GM20431 (cell line): ENCODE results near the gene OR56A3.

Source experiments
- in situ Hi-C: fragments of 300-500 bp; cut with MseI, MboI; formaldehyde crosslinking; loops from one replicate; pipeline ENCODE4 v1.15.0; 2020; ENCODE audit warnings: low sequenced_read_pairs; ENCODE audit not compliant: unreplicated experiment

OR56A3 gene

DNA sequence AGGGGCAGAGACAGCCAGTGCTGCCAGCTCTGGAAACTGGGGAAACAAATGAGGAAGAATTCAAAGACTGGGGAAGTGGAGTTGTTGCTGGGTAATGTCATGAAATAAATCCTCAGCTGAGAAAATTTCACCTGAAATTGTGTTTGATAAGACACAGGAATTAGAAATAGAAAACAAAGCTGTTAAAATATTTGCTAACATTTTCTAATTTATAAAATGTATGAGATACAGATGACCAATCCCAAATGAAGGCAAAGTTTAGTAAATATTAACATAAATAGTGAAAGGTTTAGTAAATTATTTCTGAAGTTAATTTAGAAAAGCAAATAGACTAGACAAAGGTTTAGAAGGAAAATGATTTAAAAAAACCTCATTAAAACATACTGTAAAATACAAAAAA is 26.3 kb downstream of the OR56A3 start, which contains the start of gene OR56A5:
OR56A5 (minus strand) TSS at position 101 of the 400 bp plus-strand sequence; CDS start at position 101, 0 bp downstream.
- in situ Hi-C loops: no loop called here

DNA sequence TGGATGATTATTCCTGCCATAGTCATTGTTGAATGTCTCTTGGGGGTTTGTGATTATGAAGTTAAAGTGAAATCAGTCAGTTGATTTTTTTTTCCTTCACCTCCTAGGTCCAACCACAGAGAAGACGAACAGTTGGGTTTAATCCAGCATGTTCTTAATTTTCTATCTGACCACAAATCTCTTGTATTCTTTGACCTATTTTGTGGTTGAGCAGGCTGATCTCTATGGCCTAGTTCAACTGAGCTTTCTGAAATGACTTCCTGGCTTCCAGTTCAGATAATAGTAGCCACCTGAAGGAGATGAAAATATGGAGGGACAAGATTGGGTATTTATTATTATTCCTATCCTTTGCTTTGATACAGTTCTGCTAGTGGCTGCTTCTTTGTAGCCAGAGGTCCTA is 31.5 kb downstream of the OR56A3 start:
- in situ Hi-C loops: no loop called here

DNA sequence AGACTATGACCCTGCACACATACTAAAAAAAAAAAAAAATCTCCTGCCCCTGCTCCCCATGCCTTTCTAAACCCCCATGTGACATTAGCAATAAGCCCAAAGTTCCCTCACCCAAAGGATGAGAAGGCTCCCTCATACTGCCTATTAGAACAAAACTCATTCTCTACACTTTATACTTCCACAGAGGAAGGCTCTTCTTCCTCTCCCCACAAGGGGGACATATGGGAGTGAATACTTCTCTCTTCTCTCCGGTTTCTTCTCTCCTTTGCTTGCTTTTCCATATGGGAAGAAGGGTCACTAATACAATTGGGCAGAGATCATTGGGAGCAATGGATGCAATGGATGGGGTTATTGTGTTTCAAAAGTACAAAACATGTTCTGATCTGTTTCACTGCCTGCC is 41.4 kb downstream of the OR56A3 start:
- in situ Hi-C loops: no loop called here

DNA sequence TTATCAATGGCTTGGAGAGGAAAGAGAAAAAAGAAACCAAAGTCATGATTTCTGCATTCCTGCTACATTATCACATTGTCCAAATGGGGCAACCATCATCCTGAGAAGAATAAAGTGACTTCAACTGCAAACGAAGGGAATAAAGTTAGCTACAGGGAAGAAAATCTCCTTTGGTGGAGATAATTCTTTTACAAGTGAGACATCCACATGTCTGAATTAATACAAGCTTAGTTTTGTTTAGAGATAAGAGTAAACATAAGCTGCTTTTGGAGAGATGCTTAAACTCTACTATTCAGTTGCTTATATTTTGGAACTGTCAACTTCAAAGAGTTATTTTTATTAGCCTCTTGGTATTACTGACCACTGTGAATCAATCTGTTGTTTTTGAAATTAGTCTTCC is 44.8 kb downstream of the OR56A3 start, which contains the start of gene OR52L1:
OR52L1 (minus strand) TSS at position 101 of the 400 bp plus-strand sequence; CDS start at position 46, 55 bp downstream.
- in situ Hi-C loops: no loop called here

DNA sequence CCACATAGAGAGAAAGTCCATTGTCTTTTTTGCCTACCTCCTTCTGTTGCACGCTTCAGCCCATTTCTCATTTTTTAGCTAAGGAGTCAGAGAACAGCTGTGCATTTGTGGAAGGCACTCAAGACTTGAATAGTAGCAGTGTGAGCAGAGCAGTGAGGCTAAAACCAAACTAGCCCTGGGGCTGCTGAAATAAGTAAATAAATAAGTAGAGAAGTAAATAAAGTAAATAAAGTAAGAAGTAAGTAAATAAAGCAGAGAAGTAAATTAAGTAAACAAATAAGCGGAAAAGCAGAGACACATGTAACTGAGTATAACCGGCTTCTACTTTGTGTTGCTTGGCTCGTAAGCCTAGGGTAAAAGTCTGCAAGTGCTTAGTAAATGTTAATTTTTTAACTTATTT is 47.2 kb downstream of the OR56A3 start:
- in situ Hi-C loops: no loop called here

DNA sequence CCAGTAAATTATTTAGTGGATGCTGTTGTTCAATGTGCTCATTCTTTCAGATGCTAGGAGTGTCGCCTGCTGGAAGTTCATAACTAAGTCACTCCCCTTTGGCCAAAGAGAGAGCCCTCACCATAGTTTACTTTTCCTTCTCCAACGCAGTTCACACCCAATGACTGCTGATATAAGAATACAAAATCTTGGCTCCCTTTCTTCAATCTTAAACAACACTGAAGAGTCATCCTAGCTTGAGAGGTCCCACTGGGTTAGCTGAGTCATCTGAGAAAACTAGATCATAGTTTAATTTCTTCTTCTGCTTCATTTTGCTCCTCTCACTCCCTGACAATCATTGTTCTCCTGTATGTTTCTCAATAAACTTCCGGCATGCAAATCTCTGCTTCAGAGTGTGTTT is 50.1 kb downstream of the OR56A3 start:
- in situ Hi-C loops: no loop called here

DNA sequence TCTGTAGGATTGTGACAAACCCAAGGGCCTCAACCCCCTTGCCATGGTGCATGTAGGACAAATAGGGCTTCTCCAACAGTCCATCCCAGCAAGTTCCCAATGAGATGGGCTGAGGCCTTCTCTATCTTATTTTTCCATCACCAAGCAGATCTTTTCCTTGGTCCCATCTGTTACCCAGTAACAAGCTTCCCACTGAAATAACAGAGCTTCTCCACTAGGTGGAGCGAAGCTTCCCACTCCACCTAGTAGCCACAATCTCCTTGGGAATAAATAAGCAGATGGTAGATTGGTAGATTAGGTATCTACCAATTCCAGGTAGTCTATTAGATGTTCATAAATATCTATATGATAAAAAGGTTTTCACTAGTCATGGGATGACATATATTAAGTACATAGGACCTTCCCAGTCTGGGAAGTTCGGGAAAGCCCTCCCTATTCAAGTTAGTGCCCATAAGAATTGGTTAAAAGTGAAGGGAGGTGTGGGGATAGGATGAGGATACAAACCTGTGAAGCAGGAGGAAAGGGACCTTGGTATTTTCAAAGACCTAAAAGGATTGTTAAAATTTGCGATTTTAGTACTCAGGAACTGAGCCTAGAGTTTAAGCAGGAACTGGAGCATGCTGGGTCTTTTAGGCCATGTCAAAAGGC is 50.7 kb downstream of the OR56A3 start:
- in situ Hi-C loops: no loop called here

DNA sequence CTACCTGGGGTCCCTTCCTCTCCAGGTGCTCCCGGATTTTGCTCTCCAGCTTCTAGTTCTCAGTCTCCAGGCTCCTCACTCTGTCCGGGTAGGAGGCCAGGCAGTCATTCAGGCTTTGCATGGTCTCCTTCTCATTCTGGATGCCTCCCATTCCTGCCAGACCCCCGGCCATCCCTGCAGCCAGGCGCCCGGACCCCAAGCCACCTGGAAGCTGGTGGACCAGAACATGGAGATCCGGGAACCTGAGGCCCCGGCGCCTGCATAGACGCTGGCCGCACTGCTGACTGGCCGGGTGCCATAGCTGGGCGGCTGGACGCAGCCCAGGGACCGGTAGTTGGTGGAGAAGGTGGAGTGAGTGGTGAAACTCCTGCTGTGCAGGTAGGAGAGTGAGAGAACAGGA is 52.7 kb downstream of the OR56A3 start:
- in situ Hi-C loops: no loop called here
